IMR-90 (cell line): ENCODE results near the gene ARHGEF39. TPM values are rescaled to one million over a fixed set of nuclear protein-coding genes. Genes with fewer than 3 reads are reported as not detected.

Experiments used
- ATAC-seq: fragments of 200-7000 bp; cut with Tn5 transposase; 2 replicates; pipeline ENCODE4 v1.9.1; 2020; ENCODE audit warnings: low read depth, mild to moderate bottlenecking, moderate library complexity
- BruUV-seq: library from RNA; stranded (reverse); fragments of 400-500 nt; replicated peaks from 2 replicates; lab custom pipeline; 2021; lab: Mats Ljungman, UMichigan
- CTCF ChIA-PET: fragments of 300-600 bp; formaldehyde crosslinking; extraction: SDS; loops from one replicate; lab custom pipeline; 2021; ENCODE audit warnings: antibody characterized with exemption; lab: Yijun Ruan, JAX
- POLR2A ChIA-PET: fragments of 300-600 bp; sonication (Branson Sonifier 250); formaldehyde crosslinking; loops from one replicate; lab custom pipeline; 2022; ENCODE audit warnings: antibody characterized with exemption; ENCODE audit not compliant: unreplicated experiment; lab: Charles Lee
- DNase-seq: peaks from one replicate; pipeline ENCODE4 v3.0.0; 2013
- H2AFZ ChIP-seq: replicated peaks from 2 replicates; pipeline ENCODE3; 2013; ENCODE audit warnings: low read length, mild to moderate bottlenecking; ENCODE audit not compliant: poor library complexity
- H2AK5ac ChIP-seq: 2 replicates; pipeline ENCODE4 v1.6.1; 2013; ENCODE audit warnings: low read depth, low read length, inconsistent platforms
- H2AK9ac ChIP-seq: replicated peaks from 2 replicates; pipeline ENCODE3; 2013; ENCODE audit warnings: mild to moderate bottlenecking, low read depth, low read length, moderate library complexity; ENCODE audit not compliant: poor library complexity
- H2BK120ac ChIP-seq: 2 replicates; pipeline ENCODE4 v1.6.1; 2013; ENCODE audit warnings: low read depth, low read length, inconsistent platforms
- H2BK15ac ChIP-seq: 3 replicates; pipeline ENCODE4 v1.6.1; 2013; ENCODE audit warnings: low read depth, low read length, inconsistent platforms
- H2BK20ac ChIP-seq: 2 replicates; pipeline ENCODE4 v1.6.1; 2013; ENCODE audit warnings: low read depth, mild to moderate bottlenecking, inconsistent platforms, low read length, moderate library complexity
- H2BK5ac ChIP-seq: 2 replicates; pipeline ENCODE4 v1.6.1; 2013; ENCODE audit warnings: mild to moderate bottlenecking, low read depth, low read length, inconsistent platforms; ENCODE audit not compliant: poor library complexity, severe bottlenecking
- H3K14ac ChIP-seq: replicated peaks from 2 replicates; pipeline ENCODE4 v1.6.1; 2013; ENCODE audit warnings: low read depth, low read length, inconsistent platforms
- H3K18ac ChIP-seq: 2 replicates; pipeline ENCODE4 v1.6.1; 2013; ENCODE audit warnings: low read depth, low read length, control low read depth
- H3K23ac ChIP-seq: 2 replicates; pipeline ENCODE4 v1.6.1; 2013; ENCODE audit warnings: low read depth, low read length, inconsistent platforms
- H3K27ac ChIP-seq: 2 replicates; pipeline ENCODE4 v1.5.1; 2013; ENCODE audit warnings: mild to moderate bottlenecking, control low read depth, low read length; ENCODE audit not compliant: insufficient read depth
- H3K27me3 ChIP-seq: 2 replicates; pipeline ENCODE4 v1.6.1; 2013; ENCODE audit warnings: low read length; ENCODE audit not compliant: control insufficient read depth, insufficient read depth
- H3K36me3 ChIP-seq: 2 replicates; pipeline ENCODE4 v1.6.1; 2013; ENCODE audit warnings: low read length, mixed read lengths; ENCODE audit not compliant: control insufficient read depth, insufficient read depth
- H3K4ac ChIP-seq: 2 replicates; pipeline ENCODE4 v1.6.1; 2013; ENCODE audit warnings: low read depth, low read length, inconsistent platforms
- H3K4me1 ChIP-seq: 2 replicates; pipeline ENCODE4 v1.6.1; 2013; ENCODE audit warnings: low read length, mixed read lengths; ENCODE audit not compliant: control insufficient read depth, insufficient read depth
- H3K4me2 ChIP-seq: 2 replicates; pipeline ENCODE4 v1.6.1; 2013; ENCODE audit warnings: low read depth, mild to moderate bottlenecking, control low read depth, low read length, moderate library complexity
- H3K4me3 ChIP-seq: 2 replicates; pipeline ENCODE4 v1.5.1; 2013; ENCODE audit warnings: low read depth, mild to moderate bottlenecking, control low read depth, low read length, moderate library complexity; ENCODE audit not compliant: insufficient read depth
- H3K56ac ChIP-seq: 2 replicates; pipeline ENCODE4 v1.6.1; 2013; ENCODE audit warnings: low read length, inconsistent platforms; ENCODE audit not compliant: insufficient read depth; ENCODE audit errors: extremely low read depth
- H3K79me1 ChIP-seq, 2 experiments: 2 replicates each; pipeline ENCODE4 v1.6.1; 2013; ENCODE audit warnings: low read length in 2 of 2, inconsistent platforms in 1 of 2, low read depth in 1 of 2
- H3K9ac ChIP-seq: 2 replicates; pipeline ENCODE4 v1.6.1; 2013; ENCODE audit warnings: low read depth, low read length, control low read depth
- H3K9me1 ChIP-seq: 2 replicates; pipeline ENCODE4 v1.6.1; 2013; ENCODE audit warnings: low read length, inconsistent platforms; ENCODE audit not compliant: insufficient read depth
- H3K9me3 ChIP-seq: 2 replicates; pipeline ENCODE4 v1.6.1; 2013; ENCODE audit warnings: low read length; ENCODE audit not compliant: control insufficient read depth, insufficient read depth
- H4K20me1 ChIP-seq: 2 replicates; pipeline ENCODE4 v1.6.1; 2013; ENCODE audit warnings: low read length, inconsistent platforms; ENCODE audit not compliant: insufficient read depth
- H4K5ac ChIP-seq: 2 replicates; pipeline ENCODE4 v1.6.1; 2013; ENCODE audit warnings: mild to moderate bottlenecking, low read depth, low read length, control low read depth
- H4K8ac ChIP-seq, 2 experiments: 2 replicates each; pipeline ENCODE4 v1.6.1; 2013; ENCODE audit warnings: low read depth in 2 of 2, low read length in 2 of 2, control low read depth in 1 of 2, inconsistent platforms in 1 of 2
- H4K91ac ChIP-seq: 2 replicates; pipeline ENCODE4 v1.6.1; 2013; ENCODE audit warnings: low read depth, low read length, inconsistent platforms; ENCODE audit not compliant: insufficient read depth
- FOS ChIP-seq: fragments of 150-350 bp; IDR thresholded peaks from 2 replicates; pipeline ENCODE4 v1.6.1; 2016; ENCODE audit warnings: low read depth, low read length
- MXI1 ChIP-seq: IDR thresholded peaks from 2 replicates; pipeline ENCODE4 v1.6.1; 2012; ENCODE audit warnings: low read depth, mild to moderate bottlenecking, low read length, moderate library complexity, borderline replicate concordance
- NFE2L2 ChIP-seq: fragments of 150-350 bp; IDR thresholded peaks from 2 replicates; pipeline ENCODE4 v1.6.1; 2016; ENCODE audit warnings: low read depth, mild to moderate bottlenecking, low read length
- POLR2A ChIP-seq: IDR thresholded peaks from 2 replicates; pipeline ENCODE4 v1.6.1; 2012; ENCODE audit warnings: mild to moderate bottlenecking, low read depth, low read length
- SMC3 ChIP-seq: fragments of 150-350 bp; IDR thresholded peaks from 2 replicates; pipeline ENCODE4 v1.6.1; 2016; ENCODE audit warnings: low read depth, mild to moderate bottlenecking, antibody characterized with exemption, low read length, moderate library complexity
- WGBS, 2 experiments: methylation state at CpG; one replicate each; pipeline versions ENCODE4 v1.1.5 to v1.1.7; 2013; ENCODE audit warnings: missing lambda C conversion rate in 2 of 2; ENCODE audit not compliant: insufficient read length in 1 of 2; ENCODE audit errors: extremely low coverage in 2 of 2; 5-methylcytosine and 5-hydroxymethylcytosine counted together
- dilution Hi-C: fragments of 300-500 bp; cut with HindIII; formaldehyde crosslinking; loops from one replicate; pipeline ENCODE4 v1.14.3; 2018; ENCODE audit warnings: low sequenced_read_pairs; ENCODE audit not compliant: unreplicated experiment
- in situ Hi-C: fragments of 300-500 bp; cut with MboI; formaldehyde crosslinking; loops from 3 replicates; pipeline ENCODE4 v1.14.3; 2019; ENCODE audit warnings: low sequenced_read_pairs, inconsistent platforms, mixed read lengths
- intact Hi-C: fragments of 100-400 bp; cut with micrococcal nuclease; formaldehyde crosslinking; loops from 2 replicates; pipeline ENCODE4 v1.10.0; 2022
- polyA plus RNA-seq, 3 experiments: library from polyadenylated mRNA; depleted of rRNA; stranded (reverse); fragments of >200 nt; gene quantifications; 2 replicates each; pipeline ENCODE4 v1.2.3, GENCODE V29; 2012; ENCODE audit warnings: low replicate concordance in 1 of 3
- total RNA-seq: library from RNA; depleted of rRNA; stranded (reverse); fragments of >200 nt; gene quantifications from 2 replicates; pipeline ENCODE4 v1.2.3, GENCODE V29; 2012

ARHGEF39 gene
- total and polyA plus RNA-seq, 2 of the 4 experiments (the other 2 are of a cell fraction): 2.5 to 2.8 TPM

DNA sequence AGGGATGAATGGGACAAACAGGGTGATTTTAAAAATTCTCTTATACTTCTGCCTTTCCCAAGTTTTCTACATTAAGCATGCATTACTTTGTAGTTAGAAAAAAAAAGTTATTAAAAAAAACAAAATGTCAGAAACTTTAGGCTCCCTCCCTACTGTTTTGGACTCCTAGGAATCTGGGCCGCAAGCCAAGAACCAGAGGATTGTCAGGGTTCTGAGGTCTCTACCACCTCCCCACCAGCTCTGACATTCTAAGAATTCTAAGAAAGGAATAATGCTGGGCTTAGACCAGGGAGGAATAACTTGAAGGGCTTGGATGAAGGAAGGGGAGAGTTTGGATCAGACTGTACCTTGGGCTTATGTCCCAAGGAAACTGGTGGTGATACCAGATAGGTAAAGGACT lies 1.1 kb upstream of the ARHGEF39 start:
- no peak for ATAC-seq

More for the DNA sequence above, 1.1 kb upstream of the ARHGEF39 start:
- Histone ChIP-seq H3K4ac (peak overlapping the region; percentile 12), H3K18ac (no peak overlapping the region; the same call in 1 of the 2 replicates), H2BK5ac (no peak overlapping the region), H4K5ac (no peak overlapping the region), H3K23ac (peak overlapping the region; percentile 1; the same call in 1 of the 2 replicates), H2AK5ac (peak overlapping the region; percentile 12), H3K56ac (no peak overlapping the region), H3K4me2 (no peak overlapping the region; the same call in 1 of the 2 replicates), H2BK20ac (peak overlapping the region; percentile 35), H4K91ac (peak overlapping the region; percentile 36; the same call in 1 of the 2 replicates), H3K27me3 (no peaks in the 10 kb centered on the region), H3K14ac (0 out of 2 replicates have a peak overlapping the region, but pooled peaks have one; percentile 0), H3K79me1 (peaks cover 23 to 41% of the 10 kb centered on the region in 2 experiments; a peak in 3 of 4 replicates), H4K8ac (peak overlapping the region in 1 of 2 experiments; percentile 63; a peak in 1 of 4 replicates), H3K9ac (no peak overlapping the region), H2BK15ac (peak overlapping the region; percentile 46; the same call in 2 of the 3 replicates), H2AK9ac (peak overlapping the region; percentile 38), H4K20me1 (no peaks in the 10 kb centered on the region), H3K9me3 (no peaks in the 10 kb centered on the region), H2AFZ (no peak overlapping the region), H3K4me3 (no peak overlapping the region), H3K4me1 (peaks cover 22% of the 10 kb centered on the region), H3K27ac (no peak overlapping the region), H3K36me3 (no peaks in the 10 kb centered on the region), H2BK120ac (0 out of 2 replicates have a peak overlapping the region, but pooled peaks have one; percentile 0), H3K9me1 (peaks cover 29% of the 10 kb centered on the region)
- no TSS peak for BruUV-seq
- ChIA-PET CTCF (interaction anchor here (0.6 to 1.5 kb wide), 2 partner anchors 12 to 49 kb away, joined by 3 to 5 read pairs; no protein-coding TSS in a partner anchor), POLR2A (no interaction called here)
- in situ Hi-C loops: no loop called here
- dilution Hi-C loops: no loop called here
- TF ChIP-seq MXI1 (no peak), SMC3 (no peak), NFE2L2 (no peak), POLR2A (no peak), FOS (no peak)
- intact Hi-C loops: no loop called here
- DNase-seq: no peak
- no CpG with 5 or more reads among the region's 1 CpG for WGBS, 2 experiments
